ENCODE data around the gene CDC27. TPM values are rescaled to one million over a fixed set of nuclear protein-coding genes. Genes with fewer than 3 reads are reported as not detected.

CDC27 gene
- total RNA-seq (2021) (83.0 to 83.6 TPM (median 83.3 TPM) in 3 replicates), Bru-seq, nascent RNA (percentile 85 among the genes with signal in this experiment)
- long read RNA-seq, experiment 1, full-length matches to known transcripts = 68 of 144 reads
- long read RNA-seq, experiment 1, partial matches to known transcripts = 22 of 144 reads
- long read RNA-seq, experiment 1, other reads (novel, unspliced or antisense) = 54 of 144 reads
- long read RNA-seq, experiment 2, full-length matches to known transcripts = 11 of 48 reads
- long read RNA-seq, experiment 2, partial matches to known transcripts = 12 of 48 reads
- long read RNA-seq, experiment 2, other reads (novel, unspliced or antisense) = 25 of 48 reads
- long read RNA-seq, experiment 3, full-length matches to known transcripts = 11 of 31 reads
- long read RNA-seq, experiment 3, partial matches to known transcripts = 13 of 31 reads
- long read RNA-seq, experiment 3, other reads (novel, unspliced or antisense) = 7 of 31 reads

GRCh38 chr17:47188876-47189731 is at the start of gene CDC27:
Gene CDC27 (minus strand): TSS chr17:47189295. CDS start chr17:47189172, 123 bp downstream.
- peak within 1 kb of the TSS; percentile 95 for H3K4me3 Mint-ChIP-seq
- ATAC-seq (peak; percentile 95), DNase-seq (ENCODE audit: low spot score) (peak; percentile 100)
- POLR2A ChIA-PET = no interaction called here
- peaks cover 3% of the 10 kb centered on the region; the same call in 1 of the 2 replicates for H3K9me3 Mint-ChIP-seq
- CTCF ChIA-PET = interaction anchor here (0.7 to 1.6 kb wide), 5 partner anchors 90 to 429 kb away, joined by 3 to 4 read pairs (median 3); partner anchors contain the start of gene EFCAB13
- peaks cover 3% of the 10 kb centered on the region; the same call in 1 of the 2 replicates for H3K27me3 Mint-ChIP-seq (ENCODE audit: low read depth)
- H3K27ac Mint-ChIP-seq = peak within 1 kb of the TSS; percentile 87
- no peaks in the 10 kb centered on the region for H3K36me3 Mint-ChIP-seq
- H3K4me1 Mint-ChIP-seq = peaks cover 24% of the 10 kb centered on the region
- TF ChIP-seq FOXJ3 (CRISPR knock-in tag; IDR thresholded peaks at IDR 0.05; ENCODE audit: borderline replicate concordance) (no peak), ZNF423 (CRISPR knock-in tag; IDR thresholded peaks at IDR 0.05) (no peak), E2F5 (CRISPR knock-in tag; IDR thresholded peaks at IDR 0.05) (peak; percentile 53; the same call in 1 of the 2 replicates), ZNF263 (CRISPR knock-in tag; IDR thresholded peaks at IDR 0.05; ENCODE audit: low read depth) (no peak), ETV6 (CRISPR knock-in tag; IDR thresholded peaks at IDR 0.05) (peak; percentile 58; the same call in 1 of the 2 replicates), PREB (CRISPR knock-in tag; IDR thresholded peaks at IDR 0.05; ENCODE audit: borderline replicate concordance) (peak; percentile 94), JAZF1 (CRISPR knock-in tag; IDR thresholded peaks at IDR 0.05) (no peak), FOXP1 (CRISPR knock-in tag; IDR thresholded peaks at IDR 0.05; ENCODE audit: borderline replicate concordance) (peak; percentile 69; the same call in 1 of the 2 replicates), FOXK1 (CRISPR knock-in tag; IDR thresholded peaks at IDR 0.05) (peak; percentile 32), MYBL2 (CRISPR knock-in tag; IDR thresholded peaks at IDR 0.05) (peak; percentile 97), E2F1 (CRISPR knock-in tag; IDR thresholded peaks at IDR 0.05) (0 out of 2 replicates have a peak, but pooled peaks have one; percentile 16), ATF6 (CRISPR knock-in tag; IDR thresholded peaks at IDR 0.05) (no peak), GABPB1 (CRISPR knock-in tag; IDR thresholded peaks at IDR 0.05) (peak; percentile 88), ZNF416 (CRISPR knock-in tag; IDR thresholded peaks at IDR 0.05) (no peak), SP1 (CRISPR knock-in tag; conservative IDR thresholded peaks at IDR 0.05) (peak; percentile 13; the same call in 1 of the 2 replicates), KAT7 (CRISPR knock-in tag; IDR thresholded peaks at IDR 0.05; ENCODE audit: borderline replicate concordance) (0 out of 2 replicates have a peak, but pooled peaks have one; percentile 30), TP53 (CRISPR knock-in tag; IDR thresholded peaks at IDR 0.05) (no peak), NFE2L1 (CRISPR knock-in tag; IDR thresholded peaks at IDR 0.05) (0 out of 2 replicates have a peak, but pooled peaks have one; percentile 46), FOXP4 (CRISPR knock-in tag; IDR thresholded peaks at IDR 0.05) (peak; percentile 34; the same call in 1 of the 2 replicates), ZNF121 (CRISPR knock-in tag; IDR thresholded peaks at IDR 0.05) (peak; percentile 54; the same call in 1 of the 2 replicates)
- TF ChIP-seq, protein P1, sequence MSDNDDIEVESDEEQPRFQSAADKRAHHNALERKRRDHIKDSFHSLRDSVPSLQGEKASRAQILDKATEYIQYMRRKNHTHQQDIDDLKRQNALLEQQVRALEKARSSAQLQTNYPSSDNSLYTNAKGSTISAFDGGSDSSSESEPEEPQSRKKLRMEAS (CRISPR knock-in tag; IDR thresholded peaks at IDR 0.05) = peak; percentile 52
- TF ChIP-seq, protein P2, sequence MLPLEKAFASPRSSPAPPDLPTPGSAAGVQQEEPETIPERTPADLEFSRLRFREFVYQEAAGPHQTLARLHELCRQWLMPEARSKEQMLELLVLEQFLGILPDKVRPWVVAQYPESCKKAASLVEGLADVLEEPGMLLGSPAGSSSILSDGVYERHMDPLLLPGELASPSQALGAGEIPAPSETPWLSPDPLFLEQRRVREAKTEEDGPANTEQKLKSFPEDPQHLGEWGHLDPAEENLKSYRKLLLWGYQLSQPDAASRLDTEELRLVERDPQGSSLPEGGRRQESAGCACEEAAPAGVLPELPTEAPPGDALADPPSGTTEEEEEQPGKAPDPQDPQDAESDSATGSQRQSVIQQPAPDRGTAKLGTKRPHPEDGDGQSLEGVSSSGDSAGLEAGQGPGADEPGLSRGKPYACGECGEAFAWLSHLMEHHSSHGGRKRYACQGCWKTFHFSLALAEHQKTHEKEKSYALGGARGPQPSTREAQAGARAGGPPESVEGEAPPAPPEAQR (CRISPR knock-in tag; IDR thresholded peaks at IDR 0.05) = no peak
- TF ChIP-seq, protein P3, sequence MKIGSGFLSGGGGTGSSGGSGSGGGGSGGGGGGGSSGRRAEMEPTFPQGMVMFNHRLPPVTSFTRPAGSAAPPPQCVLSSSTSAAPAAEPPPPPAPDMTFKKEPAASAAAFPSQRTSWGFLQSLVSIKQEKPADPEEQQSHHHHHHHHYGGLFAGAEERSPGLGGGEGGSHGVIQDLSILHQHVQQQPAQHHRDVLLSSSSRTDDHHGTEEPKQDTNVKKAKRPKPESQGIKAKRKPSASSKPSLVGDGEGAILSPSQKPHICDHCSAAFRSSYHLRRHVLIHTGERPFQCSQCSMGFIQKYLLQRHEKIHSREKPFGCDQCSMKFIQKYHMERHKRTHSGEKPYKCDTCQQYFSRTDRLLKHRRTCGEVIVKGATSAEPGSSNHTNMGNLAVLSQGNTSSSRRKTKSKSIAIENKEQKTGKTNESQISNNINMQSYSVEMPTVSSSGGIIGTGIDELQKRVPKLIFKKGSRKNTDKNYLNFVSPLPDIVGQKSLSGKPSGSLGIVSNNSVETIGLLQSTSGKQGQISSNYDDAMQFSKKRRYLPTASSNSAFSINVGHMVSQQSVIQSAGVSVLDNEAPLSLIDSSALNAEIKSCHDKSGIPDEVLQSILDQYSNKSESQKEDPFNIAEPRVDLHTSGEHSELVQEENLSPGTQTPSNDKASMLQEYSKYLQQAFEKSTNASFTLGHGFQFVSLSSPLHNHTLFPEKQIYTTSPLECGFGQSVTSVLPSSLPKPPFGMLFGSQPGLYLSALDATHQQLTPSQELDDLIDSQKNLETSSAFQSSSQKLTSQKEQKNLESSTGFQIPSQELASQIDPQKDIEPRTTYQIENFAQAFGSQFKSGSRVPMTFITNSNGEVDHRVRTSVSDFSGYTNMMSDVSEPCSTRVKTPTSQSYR (CRISPR knock-in tag; IDR thresholded peaks at IDR 0.05) = peak; percentile 72; the same call in 1 of the 2 replicates

Measured in WTC11 (cell line).